ENCODE measurements around the gene RCC1.
A peak's percentile ranks its signal among the peaks of the same experiment; 100 is the strongest.
"Not testable (repeated sequence)": the region's sequence is repeated elsewhere in the genome, so short reads cannot be mapped to it uniquely, and the experiment has no call there.

Gene RCC1, protein sequence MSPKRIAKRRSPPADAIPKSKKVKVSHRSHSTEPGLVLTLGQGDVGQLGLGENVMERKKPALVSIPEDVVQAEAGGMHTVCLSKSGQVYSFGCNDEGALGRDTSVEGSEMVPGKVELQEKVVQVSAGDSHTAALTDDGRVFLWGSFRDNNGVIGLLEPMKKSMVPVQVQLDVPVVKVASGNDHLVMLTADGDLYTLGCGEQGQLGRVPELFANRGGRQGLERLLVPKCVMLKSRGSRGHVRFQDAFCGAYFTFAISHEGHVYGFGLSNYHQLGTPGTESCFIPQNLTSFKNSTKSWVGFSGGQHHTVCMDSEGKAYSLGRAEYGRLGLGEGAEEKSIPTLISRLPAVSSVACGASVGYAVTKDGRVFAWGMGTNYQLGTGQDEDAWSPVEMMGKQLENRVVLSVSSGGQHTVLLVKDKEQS

DNA sequence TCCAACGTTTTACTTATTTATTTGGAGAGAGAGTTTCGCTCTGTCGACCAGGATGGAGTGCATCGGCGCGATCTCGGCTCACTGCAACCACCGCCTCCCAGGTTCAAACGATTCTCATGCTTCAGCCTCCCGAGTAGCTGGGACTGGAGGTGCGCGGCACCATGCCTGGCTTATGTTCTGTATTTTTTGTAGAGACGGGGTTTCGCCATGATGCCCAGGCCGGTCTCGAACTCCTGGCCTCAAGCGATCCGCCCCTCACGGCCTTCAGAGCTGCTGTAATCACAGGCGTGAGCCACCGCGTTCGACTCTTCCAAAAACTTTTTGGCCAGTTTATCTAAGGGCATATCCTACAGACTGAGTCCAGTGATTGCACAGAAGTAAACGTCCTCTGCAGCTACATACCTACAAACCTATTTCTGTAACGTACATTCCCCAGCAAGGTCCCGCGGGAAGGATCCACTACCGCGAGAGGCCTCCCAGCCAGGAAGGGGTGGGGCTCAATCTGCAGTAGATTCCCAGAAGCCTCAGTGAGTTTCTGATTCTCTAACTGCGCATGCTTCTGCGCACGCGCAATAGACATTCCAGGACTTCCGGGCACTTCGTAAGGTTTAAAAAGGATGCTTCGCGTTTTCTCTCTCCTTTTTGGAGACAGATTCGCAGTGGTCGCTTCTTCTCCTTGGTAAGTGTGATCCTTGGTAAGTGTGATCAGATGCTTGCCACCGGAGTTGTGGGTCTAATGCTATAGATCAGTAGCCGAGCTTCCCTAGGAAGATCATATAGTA is at the start of gene RCC1:
Gene RCC1, plus strand, starts transcription at position 638 of the 782 bp plus-strand sequence. CDS start 23,824 bp downstream, outside the sequence.
- Mint-ChIP-seq H3K4me1 (ENCODE audit: low read depth) (peaks cover 33% of the 10 kb centered on the region), H3K27me3 (no peaks in the 10 kb centered on the region), H3K27ac (peak within 1 kb of the TSS; percentile 98), H3K4me3 (peak within 1 kb of the TSS; percentile 98), H3K36me3 (ENCODE audit: low read depth) (peaks cover 55% of the 10 kb centered on the region), H3K9me3 (no peaks in the 10 kb centered on the region)
- intact Hi-C loops (cut with micrococcal nuclease), result loop anchor here (5.0 kb wide), 1 partner anchor 77 kb away; no protein-coding TSS in a partner anchor

DNA sequence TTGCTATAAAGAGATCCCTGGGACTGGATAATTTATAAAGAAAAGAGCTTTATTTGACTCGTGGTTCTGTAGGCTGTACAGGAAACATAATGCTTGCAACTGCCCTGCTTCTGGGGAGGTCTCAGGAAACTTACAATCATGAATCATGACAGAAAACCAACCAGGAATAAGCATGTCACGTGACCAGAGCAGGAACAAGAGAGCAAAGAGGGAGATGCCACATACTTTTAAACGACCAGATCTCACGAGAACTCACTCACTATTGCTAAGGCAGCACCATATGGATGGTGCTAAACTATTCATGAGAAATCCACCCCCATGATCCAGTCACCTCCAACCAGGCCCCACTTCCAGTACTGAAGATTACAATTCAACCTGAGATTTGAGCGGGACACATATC is 49.8 kb upstream of the RCC1 start:
- Mint-ChIP-seq H3K4me1 (ENCODE audit: low read depth) (peaks cover 30% of the 10 kb centered on the region), H3K9me3 (no peaks in the 10 kb centered on the region), H3K27ac (no peak overlapping the region), H3K4me3 (no peak overlapping the region), H3K36me3 (ENCODE audit: low read depth) (peaks cover 28% of the 10 kb centered on the region), H3K27me3 (no peaks in the 10 kb centered on the region)
- intact Hi-C loops (cut with micrococcal nuclease), result no loop called here

DNA sequence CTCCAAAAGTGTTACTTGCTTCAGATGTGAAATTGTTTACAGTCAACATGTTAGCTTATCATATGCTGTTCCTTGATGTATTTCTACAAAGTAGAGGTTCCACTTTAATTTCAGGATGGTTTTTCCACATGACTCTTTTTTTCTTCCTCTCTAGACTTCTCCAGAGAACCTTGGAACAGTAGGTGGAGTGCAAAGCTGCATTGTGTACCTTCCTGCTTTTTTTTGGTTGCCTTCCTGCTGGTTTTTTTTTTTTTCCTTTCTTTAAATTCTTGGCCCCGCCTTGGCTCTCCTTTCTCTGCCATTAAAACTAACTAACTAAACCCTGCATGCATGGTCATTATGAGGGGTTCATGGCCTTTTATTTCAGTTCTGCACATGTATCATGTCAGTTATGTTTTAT is 48.2 kb upstream of the RCC1 start:
- Mint-ChIP-seq H3K4me1 (ENCODE audit: low read depth) (peaks cover 30% of the 10 kb centered on the region), H3K9me3 (no peaks in the 10 kb centered on the region), H3K36me3 (ENCODE audit: low read depth) (peaks cover 40% of the 10 kb centered on the region), H3K27ac (no peak overlapping the region), H3K27me3 (no peaks in the 10 kb centered on the region), H3K4me3 (no peak overlapping the region)
- intact Hi-C loops (cut with micrococcal nuclease), result no loop called here

DNA sequence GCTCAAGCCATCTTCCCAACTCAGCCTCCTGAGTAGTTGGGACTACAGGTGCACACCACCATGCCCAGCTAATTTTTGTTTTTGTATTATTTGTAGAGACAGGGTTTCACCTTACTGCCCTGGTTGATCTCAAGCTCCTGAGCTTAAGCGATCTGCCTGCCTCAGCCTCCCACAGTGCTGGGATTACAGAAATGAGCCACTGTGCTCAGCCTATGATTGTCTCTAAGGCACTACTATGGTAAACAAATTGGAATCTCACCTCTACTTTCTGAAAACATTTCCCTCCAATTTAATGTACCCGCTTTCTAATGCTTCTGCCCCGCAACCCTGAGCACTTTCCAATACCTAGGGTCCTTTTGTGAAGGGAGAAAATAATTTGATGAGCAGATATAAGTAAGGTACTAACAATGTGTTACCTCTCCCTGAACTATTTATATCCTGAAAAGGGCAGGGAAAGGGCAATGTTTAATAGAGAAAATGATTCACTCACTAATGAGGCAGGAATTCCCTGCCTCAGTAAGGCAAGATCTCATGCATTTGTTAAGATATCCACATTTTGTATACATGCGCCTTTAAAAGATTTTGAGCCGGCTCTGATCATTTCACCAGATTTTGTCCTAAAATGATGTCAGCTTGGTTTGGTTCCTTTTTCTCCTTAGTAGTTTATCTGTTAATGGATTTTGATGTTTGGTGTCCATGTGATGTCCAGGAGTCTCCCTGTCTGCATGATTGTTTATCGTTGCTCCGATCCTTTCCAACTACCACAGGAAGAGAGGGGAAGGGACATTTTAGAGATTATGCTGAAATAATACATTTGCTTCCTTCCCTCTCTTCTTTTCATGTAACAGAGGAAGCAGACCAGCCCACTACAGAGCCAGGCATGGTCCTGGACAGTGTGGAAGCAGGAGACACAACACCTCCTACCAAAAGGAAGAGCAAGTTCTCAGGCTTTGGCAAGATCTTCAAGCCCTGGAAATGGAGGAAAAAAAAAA is 47.3 kb upstream of the RCC1 start:
- Mint-ChIP-seq H3K4me1 (ENCODE audit: low read depth) (peaks cover 30% of the 10 kb centered on the region), H3K27me3 (no peaks in the 10 kb centered on the region)

DNA sequence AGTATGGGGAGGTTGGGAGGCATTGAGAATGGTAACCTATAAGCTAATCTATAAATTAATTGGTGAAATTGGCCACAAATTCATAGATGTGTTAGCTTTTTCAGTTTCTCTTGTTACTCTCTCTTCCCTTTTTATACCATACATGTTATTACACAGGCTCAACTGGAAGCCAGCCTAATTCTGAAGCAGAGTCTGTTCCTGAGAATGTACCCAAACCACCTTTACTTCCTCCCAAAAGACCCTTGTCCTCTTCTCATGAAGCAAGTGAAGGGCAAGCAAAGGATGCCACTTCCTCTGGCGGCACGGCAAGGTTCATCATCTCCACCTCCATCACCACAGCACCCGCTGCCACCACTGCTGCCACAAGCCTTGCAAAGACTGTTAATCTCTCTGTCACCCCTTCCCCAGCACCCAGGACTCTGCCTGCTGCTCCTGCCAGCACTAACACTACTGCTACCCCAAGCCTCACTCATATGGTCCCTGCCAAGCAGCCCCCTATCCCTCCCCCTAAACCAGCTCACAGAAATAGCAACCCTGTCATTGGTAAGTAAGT is 39.5 kb upstream of the RCC1 start:
- no peaks in the 10 kb centered on the region for H3K4me1 Mint-ChIP-seq (ENCODE audit: low read depth)
- H3K9me3 Mint-ChIP-seq, result no peaks in the 10 kb centered on the region
- no peaks in the 10 kb centered on the region for H3K27me3 Mint-ChIP-seq
- no peak overlapping the region for H3K4me3 Mint-ChIP-seq
- intact Hi-C loops (cut with micrococcal nuclease), result no loop called here
- H3K27ac Mint-ChIP-seq, result no peak overlapping the region
- H3K36me3 Mint-ChIP-seq (ENCODE audit: low read depth), result peaks cover 55% of the 10 kb centered on the region

More for the DNA sequence above, 47.3 kb upstream of the RCC1 start:
- Mint-ChIP-seq H3K36me3 (ENCODE audit: low read depth) (peaks cover 37% of the 10 kb centered on the region), H3K4me3 (no peak overlapping the region), H3K27ac (peak overlapping the region; percentile 56), H3K9me3 (no peaks in the 10 kb centered on the region)
- intact Hi-C loops (cut with micrococcal nuclease), result no loop called here

DNA sequence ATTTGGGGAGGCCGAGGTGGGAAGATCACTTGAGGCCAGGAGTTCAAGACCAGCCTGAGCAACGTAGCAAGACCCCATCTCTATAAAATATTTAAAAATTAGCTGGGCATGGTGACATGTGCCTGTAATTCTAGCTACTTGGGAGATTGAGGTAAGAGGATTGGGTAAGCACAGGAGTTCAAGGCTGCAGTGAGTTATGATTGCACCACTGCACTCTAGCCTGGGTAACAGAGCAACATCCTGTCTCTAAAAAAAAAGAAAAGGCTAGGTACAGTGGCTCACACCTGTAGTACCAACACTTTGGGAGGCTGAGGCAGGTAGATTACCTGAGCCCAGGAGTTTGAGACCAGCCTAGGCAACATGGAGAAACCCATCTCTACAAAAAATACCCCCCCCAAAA is 35.7 kb upstream of the RCC1 start:
- H3K4me1 Mint-ChIP-seq (ENCODE audit: low read depth), result no peaks in the 10 kb centered on the region
- H3K9me3 Mint-ChIP-seq, result no peaks in the 10 kb centered on the region
- no peaks in the 10 kb centered on the region for H3K27me3 Mint-ChIP-seq
- no peak overlapping the region for H3K27ac Mint-ChIP-seq
- peaks cover 59% of the 10 kb centered on the region for H3K36me3 Mint-ChIP-seq (ENCODE audit: low read depth)
- intact Hi-C loops (cut with micrococcal nuclease), result no loop called here
- no peak overlapping the region for H3K4me3 Mint-ChIP-seq

DNA sequence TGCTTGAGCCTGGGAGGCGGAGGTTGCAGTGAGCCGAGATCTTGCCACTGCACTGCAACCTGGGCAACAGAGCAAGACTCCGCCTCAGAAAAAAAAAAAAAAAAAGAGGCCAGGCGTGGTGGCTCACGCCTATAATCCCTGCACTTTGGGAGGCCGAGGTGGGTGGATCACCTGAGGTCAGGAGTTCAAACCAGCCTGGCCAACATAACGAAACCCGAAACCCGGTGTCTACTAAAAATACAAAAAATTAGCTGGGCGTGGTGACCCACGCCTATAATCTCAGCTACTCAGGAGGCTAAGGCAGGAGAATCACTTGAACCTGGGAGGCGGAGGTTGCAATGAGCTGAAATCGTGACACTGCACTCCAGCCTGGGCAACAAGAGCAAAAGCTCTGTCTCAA is 26.3 kb upstream of the RCC1 start:
- intact Hi-C loops (cut with micrococcal nuclease); H3K4me1 Mint-ChIP-seq (ENCODE audit: low read depth); H3K27me3 Mint-ChIP-seq; H3K9me3 Mint-ChIP-seq; H3K27ac Mint-ChIP-seq; H3K4me3 Mint-ChIP-seq: not testable (repeated sequence)
- H3K36me3 Mint-ChIP-seq (ENCODE audit: low read depth), result peaks cover 91% of the 10 kb centered on the region

DNA sequence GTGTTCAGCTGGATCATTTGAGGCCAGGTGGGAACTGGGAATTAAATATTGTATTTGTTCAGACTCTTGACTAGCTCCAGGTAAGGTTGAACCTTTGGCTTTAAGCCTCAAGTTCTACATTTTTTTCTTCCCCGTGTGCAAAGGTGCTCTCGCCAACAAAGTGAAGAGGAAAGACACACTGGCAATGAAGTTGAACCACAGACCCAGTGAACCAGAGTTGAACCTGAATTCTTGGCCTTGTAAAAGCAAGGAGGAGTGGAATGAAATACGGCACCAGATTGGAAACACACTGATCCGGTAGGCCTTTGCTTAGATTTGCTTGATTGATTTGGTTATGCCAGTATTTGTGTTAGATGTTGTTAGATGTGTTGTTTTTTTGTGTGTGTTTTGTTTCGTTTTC is 25.5 kb upstream of the RCC1 start:
- Mint-ChIP-seq H3K27ac (no peak overlapping the region), H3K4me1 (ENCODE audit: low read depth) (no peaks in the 10 kb centered on the region), H3K36me3 (ENCODE audit: low read depth) (peaks cover 92% of the 10 kb centered on the region), H3K9me3 (no peaks in the 10 kb centered on the region), H3K27me3 (no peaks in the 10 kb centered on the region), H3K4me3 (no peak overlapping the region)
- intact Hi-C loops (cut with micrococcal nuclease), result loop anchor here (10.0 kb wide), 1 partner anchor 534 kb away; no protein-coding TSS in a partner anchor

DNA sequence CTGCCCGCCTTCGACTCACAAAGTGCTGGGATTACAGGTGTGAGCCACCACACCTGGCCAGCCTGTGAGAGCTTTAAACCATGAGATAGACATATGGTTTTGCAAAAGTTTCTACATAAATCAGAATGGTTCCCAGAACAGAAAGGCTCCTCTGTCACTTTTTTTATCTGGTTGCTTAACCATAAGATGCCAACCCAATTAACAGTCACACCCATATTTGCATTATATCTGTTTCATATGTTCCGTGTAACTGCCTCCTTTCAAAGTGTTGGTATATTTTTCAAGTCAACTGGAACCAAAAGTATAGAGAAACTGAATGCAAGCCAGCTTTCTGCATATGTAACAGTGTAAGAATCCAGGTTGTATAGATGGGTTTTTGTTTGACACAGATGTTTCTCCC is 23.7 kb upstream of the RCC1 start:
- no peaks in the 10 kb centered on the region for H3K27me3 Mint-ChIP-seq
- peaks cover 9% of the 10 kb centered on the region for H3K4me1 Mint-ChIP-seq (ENCODE audit: low read depth)
- intact Hi-C loops (cut with micrococcal nuclease), result loop anchor here (10.0 kb wide), 1 partner anchor 533 kb away; no protein-coding TSS in a partner anchor
- no peaks in the 10 kb centered on the region for H3K9me3 Mint-ChIP-seq
- H3K36me3 Mint-ChIP-seq (ENCODE audit: low read depth), result peaks cover 89% of the 10 kb centered on the region
- H3K4me3 Mint-ChIP-seq, result no peak overlapping the region
- no peak overlapping the region for H3K27ac Mint-ChIP-seq

DNA sequence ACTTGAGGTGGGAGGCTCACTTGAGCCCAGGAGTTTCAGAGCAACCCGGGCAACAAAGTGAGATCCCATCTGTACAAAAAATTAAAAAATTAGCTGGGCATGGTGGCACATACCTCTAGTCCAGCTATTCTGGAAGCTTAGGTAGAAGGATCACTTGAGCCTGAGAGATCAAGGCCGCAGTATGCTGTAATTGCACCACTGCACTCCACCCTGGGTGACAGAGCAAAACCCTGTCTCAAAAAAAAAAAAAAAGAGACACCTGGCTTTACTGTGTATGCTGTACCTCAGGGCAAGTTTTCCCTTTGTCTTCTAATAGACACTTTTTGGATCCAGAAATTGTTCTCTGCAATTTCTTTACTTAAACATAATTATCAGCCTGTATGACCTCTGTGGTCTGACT is 23.1 kb upstream of the RCC1 start:
- no peaks in the 10 kb centered on the region for H3K27me3 Mint-ChIP-seq
- no peak overlapping the region for H3K4me3 Mint-ChIP-seq
- no peak overlapping the region for H3K27ac Mint-ChIP-seq
- intact Hi-C loops (cut with micrococcal nuclease), result loop anchor here (10.0 kb wide), 1 partner anchor 532 kb away; no protein-coding TSS in a partner anchor
- peaks cover 88% of the 10 kb centered on the region for H3K36me3 Mint-ChIP-seq (ENCODE audit: low read depth)
- peaks cover 9% of the 10 kb centered on the region for H3K4me1 Mint-ChIP-seq (ENCODE audit: low read depth)
- H3K9me3 Mint-ChIP-seq, result no peaks in the 10 kb centered on the region

DNA sequence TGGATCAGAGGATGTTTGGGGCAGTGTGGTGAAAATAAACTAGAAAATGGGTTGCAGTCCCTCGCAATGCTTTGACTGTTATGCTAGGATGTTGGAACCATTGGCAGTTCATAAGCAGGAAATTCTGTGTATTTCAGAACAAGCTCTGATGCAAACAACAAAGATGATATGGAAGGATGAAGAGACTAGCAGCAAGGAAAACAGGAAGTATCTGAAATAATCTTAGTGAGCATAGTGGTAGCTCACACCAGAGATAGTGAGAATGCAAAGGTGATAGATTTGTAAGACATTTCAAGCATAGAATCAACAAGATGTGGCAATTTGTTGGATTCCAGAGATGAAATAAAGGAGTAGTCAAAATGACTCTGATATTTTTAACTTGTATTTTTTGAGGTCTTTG is 11.1 kb upstream of the RCC1 start:
- H3K4me3 Mint-ChIP-seq, result no peak overlapping the region
- H3K27ac Mint-ChIP-seq, result no peak overlapping the region
- no peaks in the 10 kb centered on the region for H3K4me1 Mint-ChIP-seq (ENCODE audit: low read depth)
- intact Hi-C loops (cut with micrococcal nuclease), result no loop called here
- H3K36me3 Mint-ChIP-seq (ENCODE audit: low read depth), result peaks cover 95% of the 10 kb centered on the region
- no peaks in the 10 kb centered on the region for H3K27me3 Mint-ChIP-seq
- H3K9me3 Mint-ChIP-seq, result no peaks in the 10 kb centered on the region

DNA sequence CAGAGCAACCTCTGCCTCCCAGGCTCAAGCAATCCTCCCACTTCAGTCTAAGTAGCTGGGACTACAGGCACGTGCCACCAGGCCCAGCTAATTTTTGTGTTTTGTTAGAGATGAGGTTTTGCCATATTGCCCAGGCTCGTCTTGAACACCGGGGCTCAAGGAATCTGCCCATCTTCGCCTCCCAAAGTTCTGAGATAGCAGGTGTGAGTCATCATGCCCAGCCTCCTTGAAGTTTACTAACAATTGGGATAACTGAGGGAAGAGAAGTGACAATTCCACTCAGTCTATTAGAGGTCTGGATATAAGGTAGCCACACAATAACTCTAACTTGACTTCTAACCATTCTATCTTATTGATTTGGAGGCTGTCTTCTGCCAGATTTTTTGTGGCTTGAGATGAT is 6.3 kb upstream of the RCC1 start:
- no peaks in the 10 kb centered on the region for H3K27me3 Mint-ChIP-seq
- H3K4me1 Mint-ChIP-seq (ENCODE audit: low read depth), result no peaks in the 10 kb centered on the region
- H3K4me3 Mint-ChIP-seq, result no peak overlapping the region
- peaks cover 56% of the 10 kb centered on the region for H3K36me3 Mint-ChIP-seq (ENCODE audit: low read depth)
- H3K27ac Mint-ChIP-seq, result no peak overlapping the region
- no peaks in the 10 kb centered on the region for H3K9me3 Mint-ChIP-seq
- intact Hi-C loops (cut with micrococcal nuclease), result no loop called here

DNA sequence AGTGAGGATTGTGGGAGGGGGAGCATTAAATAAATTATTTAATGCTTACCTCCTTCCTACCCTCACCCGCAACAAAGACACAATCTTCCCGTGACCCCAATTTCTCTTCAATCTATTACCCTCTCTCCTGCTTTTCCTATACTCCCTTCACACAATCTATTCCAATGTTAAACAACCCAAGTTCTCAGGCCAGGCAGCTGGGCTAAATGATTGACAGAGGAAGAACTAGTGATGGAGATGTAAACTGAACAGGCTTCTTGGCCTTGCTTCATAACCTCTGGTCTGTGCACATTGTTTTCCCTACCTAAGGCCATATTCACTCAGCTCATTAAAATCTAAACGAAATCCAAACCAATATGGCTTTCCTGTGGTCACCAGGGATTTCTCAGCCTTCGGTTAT is 3.9 kb upstream of the RCC1 start:
- H3K4me1 Mint-ChIP-seq (ENCODE audit: low read depth), result peaks cover 4% of the 10 kb centered on the region
- peaks cover 50% of the 10 kb centered on the region for H3K36me3 Mint-ChIP-seq (ENCODE audit: low read depth)
- H3K9me3 Mint-ChIP-seq, result no peaks in the 10 kb centered on the region
- H3K4me3 Mint-ChIP-seq, result no peak overlapping the region
- no peaks in the 10 kb centered on the region for H3K27me3 Mint-ChIP-seq
- H3K27ac Mint-ChIP-seq, result peak overlapping the region; percentile 15
- intact Hi-C loops (cut with micrococcal nuclease), result no loop called here
